K562 (cell line): Measurements from ENCODE around the gene HOXD12. TPM values are rescaled to one million over a fixed set of nuclear protein-coding genes. Genes with fewer than 3 reads are reported as not detected.

Source experiments
- CCNT2 ChIP-seq: IDR thresholded peaks from 2 replicates; pipeline ENCODE4 v1.6.1; 2011; ENCODE audit warnings: borderline replicate concordance, low read depth, mild to moderate bottlenecking, moderate library complexity, mixed read lengths, low read length; ENCODE audit not compliant: insufficient read length; ENCODE audit errors: extremely low read depth
- DIDO1 ChIP-seq: fragments of 450-650 bp; IDR thresholded peaks from 2 replicates; pipeline ENCODE4 v1.6.1; 2016; ENCODE audit warnings: low read depth, missing biosample characterization, missing genetic modification characterization
- MCM2 ChIP-seq: fragments of 450-650 bp; IDR thresholded peaks from 2 replicates; pipeline ENCODE4 v1.6.1; 2017; ENCODE audit warnings: low read depth, mild to moderate bottlenecking
- SAFB ChIP-seq: fragments of 200-400 bp; formaldehyde crosslinking; IDR thresholded peaks from 2 replicates; pipeline ENCODE4 v1.6.1; 2017; ENCODE audit warnings: low read depth, low read length, borderline replicate concordance
- SNRNP70 ChIP-seq: fragments of 200-400 bp; formaldehyde crosslinking; optimal IDR thresholded peaks from 2 replicates; pipeline ENCODE3; 2017; ENCODE audit warnings: low read depth, low read length
- TCFL5 ChIP-seq: fragments of 250-450 bp; sonication (Bioruptor Pico); conservative IDR thresholded peaks from 2 replicates; pipeline ENCODE4 v1.6.1; 2021; ENCODE audit warnings: mild to moderate bottlenecking, moderate library complexity, matching md5 sums
- ZNF274 ChIP-seq: IDR thresholded peaks from 2 replicates; pipeline ENCODE4 v1.6.1; 2011; ENCODE audit warnings: low read depth, mild to moderate bottlenecking, low read length, moderate library complexity, borderline replicate concordance
- ZNF57 ChIP-seq: fragments of 450-650 bp; formaldehyde crosslinking; IDR thresholded peaks from 2 replicates; pipeline ENCODE4 v1.4.0; 2020; ENCODE audit warnings: mild to moderate bottlenecking, moderate library complexity
- ZNF586 ChIP-seq: fragments of 450-650 bp; formaldehyde crosslinking; conservative IDR thresholded peaks from 2 replicates; pipeline ENCODE4 v1.4.0; 2020; ENCODE audit warnings: mild to moderate bottlenecking, moderate library complexity
- ZNF77 ChIP-seq: fragments of 250-450 bp; sonication (Bioruptor Pico); IDR thresholded peaks from 2 replicates; pipeline ENCODE4 v1.5.0; 2020
- polyA plus RNA-seq, 8 experiments: library from polyadenylated mRNA; depleted of rRNA in 4 of 8; stranded (reverse) in 5 of 8; unstranded in 3 of 8; fragments of >200 nt; fragmentation: Nextera tagmentation in 2 of 8; fragmentation: Illumina TruSeq in 1 of 8; extraction: Ambion mirVana in 2 of 8; extraction: Trizol in 1 of 8; gene quantifications; 2 replicates each; pipeline versions ENCODE4 v1.2.1 to v1.2.3, GENCODE V29; 2011 to 2014; ENCODE audit warnings: inconsistent platforms in 1 of 8, missing spikeins in 1 of 8
- total RNA-seq, 7 experiments: library from RNA; depleted of rRNA in 6 of 7; stranded (reverse); fragments of >200 nt in 6 of 7; fragmentation: Illumina TruSeq in 2 of 7; extraction: Trizol in 2 of 7; gene quantifications; 2 replicates each; pipeline versions ENCODE4 v1.2.1 to v1.2.3, GENCODE V29; 2011 to 2021; ENCODE audit warnings: low replicate concordance in 1 of 7
- TF ChIP-seq, protein P1 (sequence below): fragments of 450-650 bp; formaldehyde crosslinking; IDR thresholded peaks from 2 replicates; pipeline ENCODE4 v1.4.0; 2022; ENCODE audit warnings: missing genetic modification characterization
- TF ChIP-seq, protein P2 (sequence below): fragments of 450-650 bp; IDR thresholded peaks from 2 replicates; pipeline ENCODE4 v1.6.1; 2016; ENCODE audit warnings: low read depth
- TF ChIP-seq, protein P3 (sequence below): fragments of 250-450 bp; sonication (Bioruptor Pico); IDR thresholded peaks from 2 replicates; pipeline ENCODE4 v1.5.1; 2021; ENCODE audit warnings: mild to moderate bottlenecking
- TF ChIP-seq, protein P4 (sequence below): fragments of 450-650 bp; IDR thresholded peaks from 2 replicates; pipeline ENCODE4 v1.6.1; 2016; ENCODE audit warnings: mild to moderate bottlenecking

Gene HOXD12
- total and polyA plus RNA-seq, 9 of the 15 experiments (the other 6 are each of a cell fraction or from before 2014, with no cell fraction given), result not detected

DNA sequence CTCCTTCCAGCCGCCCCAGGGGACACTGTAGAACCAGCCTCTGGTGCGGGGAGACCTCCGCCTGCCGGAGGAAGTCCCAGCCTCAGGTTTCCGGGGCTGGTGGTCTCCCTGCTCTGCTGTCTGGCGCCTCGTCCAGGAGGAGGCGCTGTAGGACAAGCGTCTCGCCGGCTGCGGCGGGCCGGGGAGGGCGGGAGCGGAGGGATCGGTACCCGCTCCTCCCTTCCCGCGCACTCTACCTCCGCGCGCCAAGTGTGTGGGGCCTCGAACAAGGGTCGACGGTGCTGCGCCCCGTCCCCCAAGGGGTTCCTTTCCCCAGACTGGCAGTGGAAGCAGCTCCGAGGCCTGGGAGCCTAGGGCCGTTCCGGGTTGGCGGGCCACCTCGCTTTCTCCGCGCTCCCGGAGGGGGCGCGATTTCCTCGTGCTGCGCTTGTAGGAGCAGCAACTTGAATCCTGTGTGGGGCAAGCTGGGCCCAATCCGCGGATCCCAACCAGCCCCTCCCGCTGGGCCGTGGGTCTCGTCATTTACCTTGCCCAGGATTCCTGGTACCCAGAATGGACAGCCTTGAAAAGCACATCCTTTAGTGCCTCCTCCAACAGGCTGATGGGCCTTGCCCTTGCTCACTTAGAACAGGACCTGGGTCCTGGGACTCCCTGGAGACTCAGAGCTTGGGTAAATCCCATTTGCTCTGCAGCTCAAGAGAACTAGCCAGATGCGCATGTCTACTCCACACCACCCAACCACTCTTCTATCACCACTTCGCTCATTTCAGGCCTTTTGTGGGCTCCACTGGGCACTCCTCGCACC, 41.1 kb downstream of the HOXD12 start (continued):
- TF ChIP-seq ZNF274, result no peak
- TF ChIP-seq DIDO1 (tag), result no peak
- TF ChIP-seq ZNF57 (CRISPR knock-in tag), result no peak
- TF ChIP-seq, protein P1, sequence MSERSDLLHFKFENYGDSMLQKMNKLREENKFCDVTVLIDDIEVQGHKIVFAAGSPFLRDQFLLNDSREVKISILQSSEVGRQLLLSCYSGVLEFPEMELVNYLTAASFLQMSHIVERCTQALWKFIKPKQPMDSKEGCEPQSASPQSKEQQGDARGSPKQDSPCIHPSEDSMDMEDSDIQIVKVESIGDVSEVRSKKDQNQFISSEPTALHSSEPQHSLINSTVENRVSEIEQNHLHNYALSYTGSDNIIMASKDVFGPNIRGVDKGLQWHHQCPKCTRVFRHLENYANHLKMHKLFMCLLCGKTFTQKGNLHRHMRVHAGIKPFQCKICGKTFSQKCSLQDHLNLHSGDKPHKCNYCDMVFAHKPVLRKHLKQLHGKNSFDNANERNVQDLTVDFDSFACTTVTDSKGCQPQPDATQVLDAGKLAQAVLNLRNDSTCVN (CRISPR knock-in tag), result no peak
- TF ChIP-seq, protein P2, sequence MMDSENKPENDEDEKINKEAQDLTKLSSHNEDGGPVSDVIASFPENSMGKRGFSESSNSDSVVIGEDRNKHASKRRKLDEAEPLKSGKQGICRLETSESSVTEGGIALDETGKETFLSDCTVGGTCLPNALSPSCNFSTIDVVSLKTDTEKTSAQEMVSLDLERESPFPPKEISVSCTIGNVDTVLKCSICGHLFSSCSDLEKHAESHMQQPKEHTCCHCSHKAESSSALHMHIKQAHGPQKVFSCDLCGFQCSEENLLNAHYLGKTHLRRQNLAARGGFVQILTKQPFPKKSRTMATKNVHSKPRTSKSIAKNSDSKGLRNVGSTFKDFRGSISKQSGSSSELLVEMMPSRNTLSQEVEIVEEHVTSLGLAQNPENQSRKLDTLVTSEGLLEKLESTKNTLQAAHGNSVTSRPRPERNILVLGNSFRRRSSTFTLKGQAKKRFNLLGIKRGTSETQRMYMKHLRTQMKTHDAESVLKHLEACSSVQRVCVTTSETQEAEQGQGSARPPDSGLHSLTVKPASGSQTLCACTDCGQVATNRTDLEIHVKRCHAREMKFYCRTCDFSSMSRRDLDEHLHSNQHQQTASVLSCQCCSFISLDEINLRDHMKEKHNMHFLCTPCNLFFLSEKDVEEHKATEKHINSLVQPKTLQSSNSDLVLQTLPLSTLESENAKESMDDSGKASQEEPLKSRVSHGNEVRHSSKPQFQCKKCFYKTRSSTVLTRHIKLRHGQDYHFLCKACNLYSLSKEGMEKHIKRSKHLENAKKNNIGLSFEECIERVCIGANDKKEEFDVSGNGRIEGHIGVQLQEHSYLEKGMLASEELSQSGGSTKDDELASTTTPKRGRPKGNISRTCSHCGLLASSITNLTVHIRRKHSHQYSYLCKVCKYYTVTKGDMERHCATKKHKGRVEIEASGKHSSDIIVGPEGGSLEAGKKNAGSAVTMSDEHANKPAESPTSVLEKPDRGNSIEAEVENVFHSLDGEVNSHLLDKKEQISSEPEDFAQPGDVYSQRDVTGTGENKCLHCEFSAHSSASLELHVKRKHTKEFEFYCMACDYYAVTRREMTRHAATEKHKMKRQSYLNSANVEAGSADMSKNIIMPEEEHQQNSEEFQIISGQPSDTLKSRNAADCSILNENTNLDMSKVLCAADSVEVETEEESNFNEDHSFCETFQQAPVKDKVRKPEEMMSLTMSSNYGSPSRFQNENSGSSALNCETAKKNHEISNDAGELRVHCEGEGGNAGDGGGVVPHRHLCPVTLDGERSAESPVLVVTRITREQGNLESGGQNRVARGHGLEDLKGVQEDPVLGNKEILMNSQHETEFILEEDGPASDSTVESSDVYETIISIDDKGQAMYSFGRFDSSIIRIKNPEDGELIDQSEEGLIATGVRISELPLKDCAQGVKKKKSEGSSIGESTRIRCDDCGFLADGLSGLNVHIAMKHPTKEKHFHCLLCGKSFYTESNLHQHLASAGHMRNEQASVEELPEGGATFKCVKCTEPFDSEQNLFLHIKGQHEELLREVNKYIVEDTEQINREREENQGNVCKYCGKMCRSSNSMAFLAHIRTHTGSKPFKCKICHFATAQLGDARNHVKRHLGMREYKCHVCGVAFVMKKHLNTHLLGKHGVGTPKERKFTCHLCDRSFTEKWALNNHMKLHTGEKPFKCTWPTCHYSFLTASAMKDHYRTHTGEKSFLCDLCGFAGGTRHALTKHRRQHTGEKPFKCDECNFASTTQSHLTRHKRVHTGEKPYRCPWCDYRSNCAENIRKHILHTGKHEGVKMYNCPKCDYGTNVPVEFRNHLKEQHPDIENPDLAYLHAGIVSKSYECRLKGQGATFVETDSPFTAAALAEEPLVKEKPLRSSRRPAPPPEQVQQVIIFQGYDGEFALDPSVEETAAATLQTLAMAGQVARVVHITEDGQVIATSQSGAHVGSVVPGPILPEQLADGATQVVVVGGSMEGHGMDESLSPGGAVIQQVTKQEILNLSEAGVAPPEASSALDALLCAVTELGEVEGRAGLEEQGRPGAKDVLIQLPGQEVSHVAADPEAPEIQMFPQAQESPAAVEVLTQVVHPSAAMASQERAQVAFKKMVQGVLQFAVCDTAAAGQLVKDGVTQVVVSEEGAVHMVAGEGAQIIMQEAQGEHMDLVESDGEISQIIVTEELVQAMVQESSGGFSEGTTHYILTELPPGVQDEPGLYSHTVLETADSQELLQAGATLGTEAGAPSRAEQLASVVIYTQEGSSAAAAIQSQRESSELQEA, result no peak
- TF ChIP-seq TCFL5 (CRISPR knock-in tag), result no peak
- no peak for TF ChIP-seq MCM2
- no peak for TF ChIP-seq ZNF586
- TF ChIP-seq ZNF77 (CRISPR knock-in tag), result no peak
- no peak for TF ChIP-seq SNRNP70
- no peak for TF ChIP-seq SAFB
- TF ChIP-seq, protein P3, sequence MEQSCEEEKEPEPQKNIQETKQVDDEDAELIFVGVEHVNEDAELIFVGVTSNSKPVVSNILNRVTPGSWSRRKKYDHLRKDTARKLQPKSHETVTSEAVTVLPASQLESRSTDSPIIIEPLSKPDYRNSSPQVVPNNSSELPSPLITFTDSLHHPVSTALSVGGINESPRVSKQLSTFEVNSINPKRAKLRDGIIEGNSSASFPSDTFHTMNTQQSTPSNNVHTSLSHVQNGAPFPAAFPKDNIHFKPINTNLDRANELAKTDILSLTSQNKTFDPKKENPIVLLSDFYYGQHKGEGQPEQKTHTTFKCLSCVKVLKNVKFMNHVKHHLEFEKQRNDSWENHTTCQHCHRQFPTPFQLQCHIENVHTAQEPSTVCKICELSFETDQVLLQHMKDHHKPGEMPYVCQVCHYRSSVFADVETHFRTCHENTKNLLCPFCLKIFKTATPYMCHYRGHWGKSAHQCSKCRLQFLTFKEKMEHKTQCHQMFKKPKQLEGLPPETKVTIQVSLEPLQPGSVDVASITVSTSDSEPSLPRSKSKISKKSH, result no peak
- no peak for TF ChIP-seq CCNT2
- TF ChIP-seq, protein P4, sequence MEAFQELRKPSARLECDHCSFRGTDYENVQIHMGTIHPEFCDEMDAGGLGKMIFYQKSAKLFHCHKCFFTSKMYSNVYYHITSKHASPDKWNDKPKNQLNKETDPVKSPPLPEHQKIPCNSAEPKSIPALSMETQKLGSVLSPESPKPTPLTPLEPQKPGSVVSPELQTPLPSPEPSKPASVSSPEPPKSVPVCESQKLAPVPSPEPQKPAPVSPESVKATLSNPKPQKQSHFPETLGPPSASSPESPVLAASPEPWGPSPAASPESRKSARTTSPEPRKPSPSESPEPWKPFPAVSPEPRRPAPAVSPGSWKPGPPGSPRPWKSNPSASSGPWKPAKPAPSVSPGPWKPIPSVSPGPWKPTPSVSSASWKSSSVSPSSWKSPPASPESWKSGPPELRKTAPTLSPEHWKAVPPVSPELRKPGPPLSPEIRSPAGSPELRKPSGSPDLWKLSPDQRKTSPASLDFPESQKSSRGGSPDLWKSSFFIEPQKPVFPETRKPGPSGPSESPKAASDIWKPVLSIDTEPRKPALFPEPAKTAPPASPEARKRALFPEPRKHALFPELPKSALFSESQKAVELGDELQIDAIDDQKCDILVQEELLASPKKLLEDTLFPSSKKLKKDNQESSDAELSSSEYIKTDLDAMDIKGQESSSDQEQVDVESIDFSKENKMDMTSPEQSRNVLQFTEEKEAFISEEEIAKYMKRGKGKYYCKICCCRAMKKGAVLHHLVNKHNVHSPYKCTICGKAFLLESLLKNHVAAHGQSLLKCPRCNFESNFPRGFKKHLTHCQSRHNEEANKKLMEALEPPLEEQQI, result no peak
